SK-N-SH treated with all-trans-retinoic acid at 6 μM for 48 hours (cell line): Measurements from ENCODE around the gene ARL15.

Source experiments
- ATAC-seq: fragments of 200-7000 bp; cut with Tn5 transposase; 3 replicates; pipeline ENCODE4 v1.9.1; 2020; ENCODE audit warnings: mild to moderate bottlenecking, moderate library complexity
- ARNTL ChIP-seq: fragments of 450-650 bp; formaldehyde crosslinking; IDR thresholded peaks from 2 replicates; pipeline ENCODE4 v1.5.0; 2020; ENCODE audit warnings: low read depth, mild to moderate bottlenecking, moderate library complexity, borderline replicate concordance
- BACH2 ChIP-seq: fragments of 250-450 bp; sonication (Bioruptor Pico); IDR thresholded peaks from 2 replicates; pipeline ENCODE4 v1.9.0; 2021; ENCODE audit warnings: mild to moderate bottlenecking, borderline replicate concordance
- CREB5 ChIP-seq: fragments of 250-450 bp; sonication (Bioruptor Pico); IDR thresholded peaks from 2 replicates; pipeline ENCODE4 v1.5.1; 2020; ENCODE audit warnings: low read depth, mild to moderate bottlenecking, moderate library complexity
- CSDC2 ChIP-seq: fragments of 250-450 bp; sonication (Bioruptor Pico); IDR thresholded peaks from 2 replicates; pipeline ENCODE4 v1.5.0; 2020; ENCODE audit warnings: mild to moderate bottlenecking, moderate library complexity
- GLIS3 ChIP-seq: fragments of 250-450 bp; sonication (Bioruptor Pico); IDR thresholded peaks from 2 replicates; pipeline ENCODE4 v1.5.0; 2020; ENCODE audit warnings: mild to moderate bottlenecking, moderate library complexity
- ISL1 ChIP-seq: fragments of 250-450 bp; sonication (Bioruptor Pico); IDR thresholded peaks from 2 replicates; pipeline ENCODE4 v2.1.2; 2022; ENCODE audit warnings: mild to moderate bottlenecking, moderate library complexity
- OSR1 ChIP-seq: fragments of 250-450 bp; sonication (Bioruptor Pico); IDR thresholded peaks from 2 replicates; pipeline ENCODE4 v1.8.0; 2022; ENCODE audit warnings: moderate library complexity, mild to moderate bottlenecking, inconsistent platforms
- PATZ1 ChIP-seq: fragments of 250-450 bp; sonication (Bioruptor Pico); IDR thresholded peaks from 2 replicates; pipeline ENCODE4 v1.8.0; 2020; ENCODE audit warnings: mild to moderate bottlenecking, moderate library complexity, borderline replicate concordance
- RARB ChIP-seq: fragments of 250-450 bp; sonication (Bioruptor Pico); IDR thresholded peaks from 2 replicates; pipeline ENCODE4 v1.8.0; 2021; ENCODE audit warnings: mild to moderate bottlenecking, moderate library complexity
- TCF4 ChIP-seq: fragments of 250-450 bp; sonication (Bioruptor Pico); IDR thresholded peaks from 2 replicates; pipeline ENCODE4 v1.8.0; 2021; ENCODE audit warnings: mild to moderate bottlenecking, moderate library complexity, borderline replicate concordance
- TOX ChIP-seq: fragments of 250-450 bp; sonication (Bioruptor Pico); IDR thresholded peaks from 2 replicates; pipeline ENCODE4 v1.8.0; 2021; ENCODE audit warnings: mild to moderate bottlenecking, moderate library complexity, borderline replicate concordance
- TSHZ2 ChIP-seq: fragments of 250-450 bp; sonication (Bioruptor Pico); IDR thresholded peaks from 2 replicates; pipeline ENCODE4 v1.5.0; 2020; ENCODE audit warnings: mild to moderate bottlenecking, moderate library complexity
- ZC3H10 ChIP-seq: fragments of 250-450 bp; sonication (Bioruptor Pico); IDR thresholded peaks from 2 replicates; pipeline ENCODE4 v1.5.1; 2021; ENCODE audit warnings: mild to moderate bottlenecking, moderate library complexity
- ZFP3 ChIP-seq: fragments of 250-450 bp; sonication (Bioruptor Pico); IDR thresholded peaks from 2 replicates; pipeline ENCODE4 v1.5.0; 2020; ENCODE audit warnings: mild to moderate bottlenecking, moderate library complexity
- ZFP30 ChIP-seq: fragments of 450-650 bp; formaldehyde crosslinking; IDR thresholded peaks from 2 replicates; pipeline ENCODE4 v1.5.0; 2022; ENCODE audit warnings: mild to moderate bottlenecking, moderate library complexity
- ZNF565 ChIP-seq: fragments of 450-650 bp; formaldehyde crosslinking; conservative IDR thresholded peaks from 2 replicates; pipeline ENCODE4 v1.5.0; 2020; ENCODE audit warnings: low read depth, mild to moderate bottlenecking, moderate library complexity
- ZNF70 ChIP-seq: fragments of 450-650 bp; formaldehyde crosslinking; IDR thresholded peaks from 2 replicates; pipeline ENCODE4 v1.5.0; 2020; ENCODE audit warnings: mild to moderate bottlenecking, moderate library complexity
- ZNF8 ChIP-seq: fragments of 450-650 bp; formaldehyde crosslinking; IDR thresholded peaks from 2 replicates; pipeline ENCODE4 v1.5.0; 2020; ENCODE audit warnings: mild to moderate bottlenecking, moderate library complexity
- TF ChIP-seq, protein P1 (sequence below): fragments of 250-450 bp; sonication (Bioruptor Pico); IDR thresholded peaks from 2 replicates; pipeline ENCODE4 v1.5.1; 2021; ENCODE audit warnings: mild to moderate bottlenecking, moderate library complexity

ARL15 gene

DNA sequence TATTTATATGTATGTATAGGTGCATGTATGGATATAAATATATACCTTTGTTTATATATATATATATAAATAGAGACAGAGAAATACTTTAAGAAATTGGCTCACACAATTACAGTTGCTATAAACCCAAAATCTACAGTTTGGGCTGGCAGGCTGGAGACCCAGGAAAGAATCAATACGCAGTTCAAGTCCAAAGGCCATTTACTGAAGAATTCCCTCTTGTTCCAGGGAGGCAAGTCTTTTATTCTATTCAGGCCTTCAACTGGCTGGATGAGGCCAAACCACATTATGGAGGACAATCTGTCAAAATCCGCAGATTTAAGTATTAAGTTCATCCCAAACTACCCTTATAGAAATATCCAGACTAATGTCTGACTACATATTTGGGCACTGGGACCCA lies 144.7 kb downstream of the ARL15 start:
- ATAC-seq: no peak

DNA sequence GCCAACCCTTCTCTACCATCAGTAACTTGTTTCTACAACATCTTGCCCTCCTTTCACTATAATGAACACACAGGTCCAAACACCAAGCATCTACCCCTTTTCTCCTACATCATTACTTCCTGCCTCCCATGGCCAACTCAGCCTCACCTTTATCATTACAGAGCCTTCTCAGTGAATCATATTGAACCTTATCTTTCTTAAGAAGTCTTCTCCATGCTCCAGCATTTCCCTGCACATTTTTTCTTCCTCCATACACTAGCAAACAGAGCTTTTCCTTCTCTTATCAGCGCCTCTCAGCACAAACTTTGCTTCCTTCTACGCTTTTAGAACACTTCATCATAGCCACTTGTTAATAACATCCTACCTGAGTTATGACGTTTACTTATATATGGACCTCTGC lies 148.2 kb downstream of the ARL15 start:
- no peak for ATAC-seq
- TF ChIP-seq CREB5 (CRISPR knock-in tag): no peak
- TF ChIP-seq TCF4 (CRISPR knock-in tag): no peak
- no peak for TF ChIP-seq ISL1 (CRISPR knock-in tag)
- TF ChIP-seq ARNTL: no peak
- no peak for TF ChIP-seq RARB
- TF ChIP-seq TSHZ2 (CRISPR knock-in tag): no peak
- TF ChIP-seq ZFP3 (CRISPR knock-in tag): no peak
- no peak for TF ChIP-seq ZC3H10
- TF ChIP-seq CSDC2 (CRISPR knock-in tag): no peak
- TF ChIP-seq TOX: no peak
- TF ChIP-seq ZFP30 (CRISPR knock-in tag): no peak
- TF ChIP-seq ZNF8 (CRISPR knock-in tag): no peak
- no peak for TF ChIP-seq ZNF565 (CRISPR knock-in tag)

More for the DNA sequence above, 144.7 kb downstream of the ARL15 start:
- no peak for TF ChIP-seq OSR1 (CRISPR knock-in tag)
- TF ChIP-seq, protein P1, sequence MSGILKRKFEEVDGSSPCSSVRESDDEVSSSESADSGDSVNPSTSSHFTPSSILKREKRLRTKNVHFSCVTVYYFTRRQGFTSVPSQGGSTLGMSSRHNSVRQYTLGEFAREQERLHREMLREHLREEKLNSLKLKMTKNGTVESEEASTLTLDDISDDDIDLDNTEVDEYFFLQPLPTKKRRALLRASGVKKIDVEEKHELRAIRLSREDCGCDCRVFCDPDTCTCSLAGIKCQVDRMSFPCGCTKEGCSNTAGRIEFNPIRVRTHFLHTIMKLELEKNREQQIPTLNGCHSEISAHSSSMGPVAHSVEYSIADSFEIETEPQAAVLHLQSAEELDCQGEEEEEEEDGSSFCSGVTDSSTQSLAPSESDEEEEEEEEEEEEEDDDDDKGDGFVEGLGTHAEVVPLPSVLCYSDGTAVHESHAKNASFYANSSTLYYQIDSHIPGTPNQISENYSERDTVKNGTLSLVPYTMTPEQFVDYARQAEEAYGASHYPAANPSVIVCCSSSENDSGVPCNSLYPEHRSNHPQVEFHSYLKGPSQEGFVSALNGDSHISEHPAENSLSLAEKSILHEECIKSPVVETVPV: no peak

- ATAC-seq: no peak
- TF ChIP-seq GLIS3 (CRISPR knock-in tag) (no peak), TOX (no peak), PATZ1 (CRISPR knock-in tag) (no peak), TCF4 (CRISPR knock-in tag) (no peak), ZFP3 (CRISPR knock-in tag) (no peak), ZC3H10 (no peak), ZNF70 (no peak), TSHZ2 (CRISPR knock-in tag) (no peak), BACH2 (CRISPR knock-in tag) (no peak)
- TF ChIP-seq, protein P1: no peak
- TF ChIP-seq, all 23 proteins: peak for 0
Observed at GRCh38 chr5:54160329-54160728, 150.0 kb downstream of the ARL15 start.
